ENCODE data around the gene ELAPOR1. TPM values are rescaled to one million over a fixed set of nuclear protein-coding genes. Genes with fewer than 3 reads are reported as not detected.
A peak's percentile ranks its signal among the peaks of the same experiment; 100 is the strongest.

ELAPOR1 gene, protein sequence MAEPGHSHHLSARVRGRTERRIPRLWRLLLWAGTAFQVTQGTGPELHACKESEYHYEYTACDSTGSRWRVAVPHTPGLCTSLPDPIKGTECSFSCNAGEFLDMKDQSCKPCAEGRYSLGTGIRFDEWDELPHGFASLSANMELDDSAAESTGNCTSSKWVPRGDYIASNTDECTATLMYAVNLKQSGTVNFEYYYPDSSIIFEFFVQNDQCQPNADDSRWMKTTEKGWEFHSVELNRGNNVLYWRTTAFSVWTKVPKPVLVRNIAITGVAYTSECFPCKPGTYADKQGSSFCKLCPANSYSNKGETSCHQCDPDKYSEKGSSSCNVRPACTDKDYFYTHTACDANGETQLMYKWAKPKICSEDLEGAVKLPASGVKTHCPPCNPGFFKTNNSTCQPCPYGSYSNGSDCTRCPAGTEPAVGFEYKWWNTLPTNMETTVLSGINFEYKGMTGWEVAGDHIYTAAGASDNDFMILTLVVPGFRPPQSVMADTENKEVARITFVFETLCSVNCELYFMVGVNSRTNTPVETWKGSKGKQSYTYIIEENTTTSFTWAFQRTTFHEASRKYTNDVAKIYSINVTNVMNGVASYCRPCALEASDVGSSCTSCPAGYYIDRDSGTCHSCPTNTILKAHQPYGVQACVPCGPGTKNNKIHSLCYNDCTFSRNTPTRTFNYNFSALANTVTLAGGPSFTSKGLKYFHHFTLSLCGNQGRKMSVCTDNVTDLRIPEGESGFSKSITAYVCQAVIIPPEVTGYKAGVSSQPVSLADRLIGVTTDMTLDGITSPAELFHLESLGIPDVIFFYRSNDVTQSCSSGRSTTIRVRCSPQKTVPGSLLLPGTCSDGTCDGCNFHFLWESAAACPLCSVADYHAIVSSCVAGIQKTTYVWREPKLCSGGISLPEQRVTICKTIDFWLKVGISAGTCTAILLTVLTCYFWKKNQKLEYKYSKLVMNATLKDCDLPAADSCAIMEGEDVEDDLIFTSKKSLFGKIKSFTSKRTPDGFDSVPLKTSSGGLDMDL
- polyA plus RNA-seq (2012; ENCODE audit: low read depth, missing spikeins), result 0.04 TPM

DNA sequence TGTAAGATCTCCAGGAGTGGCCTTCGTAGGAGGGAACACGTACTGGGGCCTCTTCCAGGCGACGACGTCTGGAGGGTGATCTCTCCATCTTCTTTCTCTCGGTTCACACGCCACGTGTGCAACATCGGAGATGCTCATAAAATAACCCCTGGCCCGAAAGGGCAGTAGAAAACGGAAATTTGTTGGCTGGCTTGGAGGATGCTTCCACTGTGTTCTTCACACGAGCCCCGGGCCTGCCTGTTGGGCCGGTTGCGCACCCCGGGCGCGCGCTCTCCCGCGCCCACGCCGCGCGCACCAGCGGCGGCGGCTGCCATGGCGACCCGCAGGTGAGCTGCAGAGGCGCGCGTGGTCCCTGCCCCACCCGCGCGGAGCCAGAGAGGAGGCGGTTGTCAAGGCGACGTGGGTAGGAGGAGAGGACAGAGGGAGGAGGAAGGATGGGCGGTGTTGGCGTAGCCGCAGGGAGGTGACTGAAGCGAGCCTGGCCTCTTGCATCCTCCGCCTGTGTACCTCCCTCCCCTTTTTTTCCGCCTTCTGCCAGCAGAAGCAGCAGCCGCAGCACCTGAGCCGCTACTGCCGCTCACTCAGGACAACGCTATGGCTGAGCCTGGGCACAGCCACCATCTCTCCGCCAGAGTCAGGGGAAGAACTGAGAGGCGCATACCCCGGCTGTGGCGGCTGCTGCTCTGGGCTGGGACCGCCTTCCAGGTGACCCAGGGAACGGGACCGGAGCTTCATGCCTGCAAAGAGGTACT lies at the start of gene ELAPOR1:
TSS of gene ELAPOR1 (plus strand) at position 526 of the 752 bp plus-strand sequence. CDS start at position 595, 69 bp downstream.
- FAIRE-seq (peak; percentile 54), DNase-seq (ENCODE audit: insufficient read length, low spot score) (no peak)
- TF ChIP-seq SPI1 (IDR thresholded peaks at IDR 0.05; ENCODE audit: low read depth, low read length) (no peak), POU2F2 (IDR thresholded peaks at IDR 0.05; ENCODE audit: low read depth, low read length) (no peak), POLR2A (IDR thresholded peaks at IDR 0.05; ENCODE audit: low read depth, low read length) (no peak), POLR2AphosphoS5 (IDR thresholded peaks at IDR 0.05; ENCODE audit: low read depth, low read length) (no peak), TAF1 (IDR thresholded peaks at IDR 0.05; ENCODE audit: low read depth, low read length) (no peak), PAX5 (IDR thresholded peaks at IDR 0.05; ENCODE audit: insufficient read depth, low read length, severe bottlenecking) (no peak)

DNA sequence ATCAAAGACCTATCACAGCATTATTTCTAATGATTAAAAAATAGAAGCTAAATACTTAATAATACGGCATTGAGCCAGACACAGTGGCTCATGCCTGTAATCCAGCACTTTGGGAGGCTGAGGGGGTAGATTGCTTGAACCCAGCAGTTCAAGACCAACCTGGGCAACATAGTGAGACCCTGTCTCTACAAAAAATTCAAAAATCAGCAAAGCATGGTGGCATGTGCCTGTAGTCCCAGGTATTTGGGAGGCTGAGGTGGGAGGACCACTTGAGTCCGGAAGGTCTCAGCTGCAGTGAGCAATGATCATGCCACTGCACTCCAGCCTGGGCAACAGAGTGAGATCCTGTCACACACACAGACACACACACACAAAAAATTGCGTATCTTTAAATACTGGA lies 48.8 kb upstream of the ELAPOR1 start:
- FAIRE-seq (no peak), DNase-seq (ENCODE audit: insufficient read length, low spot score) (no peak)
- TF ChIP-seq SPI1 (IDR thresholded peaks at IDR 0.05; ENCODE audit: low read depth, low read length) (no peak), TAF1 (IDR thresholded peaks at IDR 0.05; ENCODE audit: low read depth, low read length) (no peak), POLR2AphosphoS5 (IDR thresholded peaks at IDR 0.05; ENCODE audit: low read depth, low read length) (no peak), PAX5 (IDR thresholded peaks at IDR 0.05; ENCODE audit: insufficient read depth, low read length, severe bottlenecking) (no peak), POU2F2 (IDR thresholded peaks at IDR 0.05; ENCODE audit: low read depth, low read length) (no peak), POLR2A (IDR thresholded peaks at IDR 0.05; ENCODE audit: low read depth, low read length) (no peak)

GRCh38 chr1:109067883-109068282 lies 46.0 kb upstream of the ELAPOR1 start:
- DNase-seq (ENCODE audit: insufficient read length, low spot score) (no peak), FAIRE-seq (no peak)
- no peak for TF ChIP-seq TAF1 (IDR thresholded peaks at IDR 0.05; ENCODE audit: low read depth, low read length)

GRCh38 chr1:109069294-109069693 lies 44.6 kb upstream of the ELAPOR1 start:
- FAIRE-seq (no peak), DNase-seq (ENCODE audit: insufficient read length, low spot score) (no peak)
- TF ChIP-seq PAX5 (IDR thresholded peaks at IDR 0.05; ENCODE audit: insufficient read depth, low read length, severe bottlenecking), result no peak
- TF ChIP-seq POLR2AphosphoS5 (IDR thresholded peaks at IDR 0.05; ENCODE audit: low read depth, low read length), result no peak
- no peak for TF ChIP-seq POU2F2 (IDR thresholded peaks at IDR 0.05; ENCODE audit: low read depth, low read length)
- TF ChIP-seq SPI1 (IDR thresholded peaks at IDR 0.05; ENCODE audit: low read depth, low read length), result no peak
- TF ChIP-seq POLR2A (IDR thresholded peaks at IDR 0.05; ENCODE audit: low read depth, low read length), result no peak
- no peak for TF ChIP-seq TAF1 (IDR thresholded peaks at IDR 0.05; ENCODE audit: low read depth, low read length)

- peak; percentile 99 for FAIRE-seq
- peak; percentile 93 for DNase-seq (ENCODE audit: insufficient read length, low spot score)
- TF ChIP-seq TAF1 (IDR thresholded peaks at IDR 0.05; ENCODE audit: low read depth, low read length), result peak; percentile 87
- TF ChIP-seq POLR2AphosphoS5 (IDR thresholded peaks at IDR 0.05; ENCODE audit: low read depth, low read length), result peak; percentile 96
- TF ChIP-seq PAX5 (IDR thresholded peaks at IDR 0.05; ENCODE audit: insufficient read depth, low read length, severe bottlenecking), result no peak
- TF ChIP-seq POLR2A (IDR thresholded peaks at IDR 0.05; ENCODE audit: low read depth, low read length), result peak; percentile 98
- TF ChIP-seq POU2F2 (IDR thresholded peaks at IDR 0.05; ENCODE audit: low read depth, low read length), result peak; percentile 84; the same call in 1 of the 2 replicates
- peak; percentile 44 for TF ChIP-seq SPI1 (IDR thresholded peaks at IDR 0.05; ENCODE audit: low read depth, low read length)
These were observed 38.1 kb upstream of the ELAPOR1 start, which contains the start of gene TAF13 for GRCh38 chr1:109075531-109076490. Gene TAF13, minus strand, starts transcription at chr1:109076003. Its CDS starts 56 bp downstream, at chr1:109075947.

GRCh38 chr1:109078317-109078716 lies 35.6 kb upstream of the ELAPOR1 start:
- DNase-seq (ENCODE audit: insufficient read length, low spot score), result no peak
- TF ChIP-seq PAX5 (IDR thresholded peaks at IDR 0.05; ENCODE audit: insufficient read depth, low read length, severe bottlenecking), result no peak
- TF ChIP-seq POLR2AphosphoS5 (IDR thresholded peaks at IDR 0.05; ENCODE audit: low read depth, low read length), result no peak
- peak; percentile 95 for TF ChIP-seq SPI1 (IDR thresholded peaks at IDR 0.05; ENCODE audit: low read depth, low read length)
- TF ChIP-seq POU2F2 (IDR thresholded peaks at IDR 0.05; ENCODE audit: low read depth, low read length), result no peak
- FAIRE-seq, result no peak

GRCh38 chr1:109079240-109079622 lies 34.7 kb upstream of the ELAPOR1 start:
- DNase-seq (ENCODE audit: insufficient read length, low spot score), result no peak
- FAIRE-seq, result no peak
- no peak for TF ChIP-seq POLR2A (IDR thresholded peaks at IDR 0.05; ENCODE audit: low read depth, low read length)
- no peak for TF ChIP-seq POLR2AphosphoS5 (IDR thresholded peaks at IDR 0.05; ENCODE audit: low read depth, low read length)
- TF ChIP-seq PAX5 (IDR thresholded peaks at IDR 0.05; ENCODE audit: insufficient read depth, low read length, severe bottlenecking), result no peak
- TF ChIP-seq SPI1 (IDR thresholded peaks at IDR 0.05; ENCODE audit: low read depth, low read length), result no peak
- no peak for TF ChIP-seq TAF1 (IDR thresholded peaks at IDR 0.05; ENCODE audit: low read depth, low read length)
- no peak for TF ChIP-seq POU2F2 (IDR thresholded peaks at IDR 0.05; ENCODE audit: low read depth, low read length)
